Ishikawa (cell line): Measurements from ENCODE around the gene DIPK1B.
A peak's percentile ranks its signal among the peaks of the same experiment; 100 is the strongest.

Experiments used
- CEBPB ChIP-seq: IDR thresholded peaks from 2 replicates; pipeline ENCODE4 v1.6.1; 2012
- CREB1 ChIP-seq: IDR thresholded peaks from 2 replicates; pipeline ENCODE4 v1.6.1; 2012; ENCODE audit warnings: low read depth
- EGR1 ChIP-seq: IDR thresholded peaks from 2 replicates; pipeline ENCODE4 v1.6.1; 2012
- EP300 ChIP-seq: IDR thresholded peaks from 2 replicates; pipeline ENCODE4 v1.6.1; 2012; ENCODE audit warnings: borderline replicate concordance
- FOXM1 ChIP-seq: IDR thresholded peaks from 2 replicates; pipeline ENCODE4 v1.6.1; 2012; ENCODE audit warnings: low read depth, borderline replicate concordance
- MAX ChIP-seq: IDR thresholded peaks from 2 replicates; pipeline ENCODE4 v1.6.1; 2012
- NFIC ChIP-seq: IDR thresholded peaks from 2 replicates; pipeline ENCODE4 v1.6.1; 2012
- RAD21 ChIP-seq: IDR thresholded peaks from 2 replicates; pipeline ENCODE4 v1.6.1; 2012; ENCODE audit warnings: low read depth
- REST ChIP-seq: IDR thresholded peaks from 2 replicates; pipeline ENCODE4 v1.6.1; 2012; ENCODE audit warnings: low read depth, mild to moderate bottlenecking
- TAF1 ChIP-seq: IDR thresholded peaks from 2 replicates; pipeline ENCODE4 v1.6.1; 2012; ENCODE audit warnings: low read depth, mild to moderate bottlenecking
- TCF12 ChIP-seq: IDR thresholded peaks from 2 replicates; pipeline ENCODE4 v1.6.1; 2012; ENCODE audit warnings: low read depth
- TEAD4 ChIP-seq: IDR thresholded peaks from 2 replicates; pipeline ENCODE4 v1.6.1; 2012
- YY1 ChIP-seq: IDR thresholded peaks from 2 replicates; pipeline ENCODE4 v1.6.1; 2012; ENCODE audit warnings: low read depth
- ZBTB7A ChIP-seq: IDR thresholded peaks from 2 replicates; pipeline ENCODE4 v1.6.1; 2012; ENCODE audit warnings: low read depth
- TF ChIP-seq, protein P1 (sequence below): IDR thresholded peaks from 2 replicates; pipeline ENCODE4 v1.6.1; 2012

DIPK1B gene

DNA sequence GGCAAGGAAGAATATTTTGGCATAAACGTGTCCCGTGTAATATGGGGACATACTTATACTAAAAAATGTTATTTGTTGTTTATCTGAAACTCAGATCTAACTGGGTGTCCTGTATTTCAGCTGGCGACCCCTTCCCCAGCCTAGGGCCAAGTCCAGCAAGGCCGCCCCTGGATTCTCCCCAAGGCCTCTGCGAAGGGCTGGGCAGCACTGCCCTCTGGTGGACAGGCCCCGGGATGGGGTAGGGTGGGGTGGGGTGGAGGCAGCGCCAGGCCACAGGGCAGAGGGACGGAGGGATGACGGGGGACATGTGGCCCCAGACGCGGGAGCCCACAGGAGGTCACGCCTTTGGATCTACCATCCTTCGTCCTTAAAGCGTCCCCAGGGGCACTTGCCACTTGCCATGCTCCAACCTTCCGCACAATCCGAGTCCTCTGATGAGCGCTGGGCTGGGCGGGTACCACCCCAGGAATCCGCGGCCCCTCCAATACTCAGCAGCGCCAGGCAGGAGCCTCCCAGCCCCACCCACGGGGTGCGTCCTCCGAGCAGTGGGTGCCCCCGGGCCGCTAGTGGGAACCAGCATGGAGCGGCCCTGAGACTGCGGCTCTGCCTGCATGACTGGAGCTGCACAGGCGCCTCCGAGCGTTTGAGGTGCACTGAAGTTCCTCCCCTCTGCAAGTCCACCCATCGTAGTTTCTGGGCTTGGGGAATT, 18.1 kb upstream of the DIPK1B start:
- TF ChIP-seq RAD21 (peak; percentile 82), CREB1 (no peak), TAF1 (no peak), NFIC (no peak), FOXM1 (no peak)

- TF ChIP-seq, protein P1, sequence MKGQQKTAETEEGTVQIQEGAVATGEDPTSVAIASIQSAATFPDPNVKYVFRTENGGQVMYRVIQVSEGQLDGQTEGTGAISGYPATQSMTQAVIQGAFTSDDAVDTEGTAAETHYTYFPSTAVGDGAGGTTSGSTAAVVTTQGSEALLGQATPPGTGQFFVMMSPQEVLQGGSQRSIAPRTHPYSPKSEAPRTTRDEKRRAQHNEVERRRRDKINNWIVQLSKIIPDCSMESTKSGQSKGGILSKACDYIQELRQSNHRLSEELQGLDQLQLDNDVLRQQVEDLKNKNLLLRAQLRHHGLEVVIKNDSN = no peak
- TF ChIP-seq REST (no peak), TAF1 (no peak), CREB1 (no peak), TEAD4 (no peak)
These were observed 17.5 kb upstream of the DIPK1B start for GRCh38 chr9:136694872-136695247.

DNA sequence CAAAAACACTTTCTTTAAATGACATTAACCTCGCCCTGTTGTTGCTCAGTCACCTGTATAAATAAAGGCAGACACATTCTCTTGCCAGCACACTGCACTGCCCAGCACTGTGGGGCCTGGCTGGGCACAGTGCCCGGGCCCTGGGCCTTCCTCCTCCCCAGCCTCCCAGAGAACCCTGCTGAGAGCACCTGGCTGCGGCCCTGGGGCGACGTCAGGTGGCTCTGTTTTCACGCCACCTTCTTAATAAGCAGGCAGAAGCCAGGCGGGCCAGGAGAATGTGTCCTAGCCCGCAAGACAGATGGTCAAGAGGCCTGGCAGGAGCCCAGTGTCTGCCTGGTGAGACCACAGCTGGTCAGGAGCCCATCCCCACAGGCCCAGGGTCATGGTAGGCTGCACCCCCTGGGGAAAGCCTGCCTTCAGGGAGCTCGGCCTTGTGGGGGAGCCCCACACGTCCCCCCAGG, 16.9 kb upstream of the DIPK1B start:
- peak; percentile 100 for TF ChIP-seq TCF12
- peak; percentile 8; the same call in 1 of the 2 replicates for TF ChIP-seq RAD21
- TF ChIP-seq EGR1 = no peak
- TF ChIP-seq CREB1 = peak; percentile 47
- TF ChIP-seq NFIC = peak; percentile 100
- TF ChIP-seq MAX = peak; percentile 89
- TF ChIP-seq FOXM1 = peak; percentile 88
- no peak; the same call in 1 of the 2 replicates for TF ChIP-seq YY1
- TF ChIP-seq TAF1 = no peak
- TF ChIP-seq TEAD4 = peak; percentile 78
- TF ChIP-seq, protein P1 = peak; percentile 71
- TF ChIP-seq ZBTB7A = no peak
- no peak for TF ChIP-seq REST
- peak; percentile 50; the same call in 1 of the 2 replicates for TF ChIP-seq CEBPB
- TF ChIP-seq EP300 = peak; percentile 96

DNA sequence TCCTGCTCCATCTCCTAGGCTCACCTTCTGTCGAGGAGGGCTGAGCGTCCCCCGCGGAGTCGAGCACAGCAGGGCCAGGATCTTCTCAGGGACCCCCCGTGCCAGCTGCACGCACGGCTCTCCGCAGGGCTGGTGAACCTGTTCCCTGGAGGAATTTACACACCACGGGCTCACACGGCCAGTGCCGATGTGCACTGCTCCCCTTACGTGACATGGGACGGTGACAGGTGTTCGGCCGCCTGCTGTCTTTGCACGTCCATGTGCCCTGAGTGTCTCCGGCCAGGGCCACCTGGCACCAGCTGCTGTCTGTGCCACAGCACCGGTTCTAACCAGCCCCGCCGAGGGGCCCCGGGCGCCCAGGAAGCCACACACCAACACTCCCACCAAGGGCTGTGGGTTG, 16.4 kb upstream of the DIPK1B start:
- TF ChIP-seq CREB1 (no peak), FOXM1 (no peak), MAX (no peak; the same call in 1 of the 2 replicates), CEBPB (no peak), YY1 (no peak), TCF12 (no peak)
- TF ChIP-seq, protein P1 = no peak

- TF ChIP-seq EP300 (no peak), REST (no peak), FOXM1 (no peak), CREB1 (no peak), EGR1 (no peak), CEBPB (no peak), RAD21 (no peak), YY1 (no peak), TEAD4 (no peak), MAX (no peak), TAF1 (no peak), TCF12 (no peak), NFIC (no peak), ZBTB7A (no peak)
- TF ChIP-seq, protein P1 = no peak; the same call in 1 of the 2 replicates
These were observed 15.9 kb upstream of the DIPK1B start for GRCh38 chr9:136696502-136696901.
